ENCODE results near the gene KCNMB1. TPM values are rescaled to one million over a fixed set of nuclear protein-coding genes. Genes with fewer than 3 reads are reported as not detected.

The KCNMB1 gene
- total and polyA plus RNA-seq, 4 donors = 0.30 to 2.7 (median 1.2) TPM

GRCh38 chr5:170327829-170328228 lies 61.3 kb downstream of the KCNMB1 start:
- Histone ChIP-seq H3K36me3 (ENCODE audit: control insufficient read depth, insufficient read depth, low read length) (no peaks in the 10 kb centered on the region), H3K27ac (ENCODE audit: low read depth, low read length) (no peak overlapping the region), H3K4me3 (ENCODE audit: low read depth, low read length) (no peak overlapping the region), H3K27me3 (ENCODE audit: control insufficient read depth, insufficient read depth, low read length) (no peaks in the 10 kb centered on the region), H3K4me1 (ENCODE audit: control insufficient read depth, insufficient read depth, low read length) (peaks cover 5% of the 10 kb centered on the region), H3K9me3 (ENCODE audit: control insufficient read depth, insufficient read depth, low read length) (no peaks in the 10 kb centered on the region)
- no peak for DNase-seq (ENCODE audit: low read depth in 4 of 6, low spot score in 6 of 6)
- 100% methylated on average over 2 of the region's 2 CpGs for WGBS (ENCODE audit: insufficient coverage)

- Histone ChIP-seq H3K27ac (ENCODE audit: low read depth, low read length) (no peak overlapping the region), H3K36me3 (ENCODE audit: control insufficient read depth, insufficient read depth, low read length) (no peaks in the 10 kb centered on the region), H3K4me3 (ENCODE audit: low read depth, low read length) (no peak overlapping the region), H3K9me3 (ENCODE audit: control insufficient read depth, insufficient read depth, low read length) (no peaks in the 10 kb centered on the region), H3K27me3 (ENCODE audit: control insufficient read depth, insufficient read depth, low read length) (no peaks in the 10 kb centered on the region), H3K4me1 (ENCODE audit: control insufficient read depth, insufficient read depth, low read length) (peaks cover 5% of the 10 kb centered on the region)
- DNase-seq (ENCODE audit: low read depth in 4 of 6, low spot score in 6 of 6) = no peak
- 80% methylated on average over 1 of the region's 4 CpGs for WGBS (ENCODE audit: insufficient coverage)
Measured at GRCh38 chr5:170327168-170327567, 62.0 kb downstream of the KCNMB1 start.

Other genes starting within 250 kb of the KCNMB1 start
- not detected for gene C5orf58, start 156.4 kb downstream of the KCNMB1 start, total RNA-seq
- gene C5orf58, start 156.4 kb downstream of the KCNMB1 start, polyA plus RNA-seq (ENCODE audit: insufficient read length in 2 of 2) = 1 to 10 TPM; 1.8 to 2.1 TPM
- gene LCP2, start 91.6 kb downstream of the KCNMB1 start, total RNA-seq = 10 to 100 TPM in 1 of 2 donors, 1 to 10 TPM in 1; 6.4 to 10.2 TPM
- gene LCP2, start 91.6 kb downstream of the KCNMB1 start, polyA plus RNA-seq (ENCODE audit: insufficient read length in 2 of 2) = 1 to 10 TPM; 6.0 to 9.6 TPM
- 10 to 100 TPM; 31.2 to 82.4 TPM for gene KCNIP1, start 114.7 kb upstream of the KCNMB1 start, total RNA-seq
- gene KCNIP1, start 114.7 kb upstream of the KCNMB1 start, polyA plus RNA-seq (ENCODE audit: insufficient read length in 2 of 2) = 100 to 1,000 TPM; 140 to 165 TPM

Measured in spinal cord (tissue), 10 donors.